ENCODE results near the gene HEATR3.

GRCh38 chr16:50040710-50041109, 25.1 kb upstream of the HEATR3 start:
- TF ChIP-seq CTCF (IDR thresholded peaks at IDR 0.05) (no peak), EZH2 (IDR thresholded peaks at IDR 0.05; ENCODE audit: borderline replicate concordance, insufficient read depth, low read depth, low read length, poor library complexity, severe bottlenecking) (no peak)
